Hematopoietic multipotent progenitor cell treated with erythropoietin and hydrocortisone succinate and interleukin-3 and kit ligand, for 4 days (in vitro differentiated cells): ENCODE data around the gene METTL15.
"Not testable (repeated sequence)": the region's sequence is repeated elsewhere in the genome, so short reads cannot be mapped to it uniquely, and the experiment has no call there.

ENCODE experiments used
- DNase-seq: peaks from one replicate; pipeline ENCODE4 v3.0.0-alpha.2; 2015

METTL15 gene

DNA sequence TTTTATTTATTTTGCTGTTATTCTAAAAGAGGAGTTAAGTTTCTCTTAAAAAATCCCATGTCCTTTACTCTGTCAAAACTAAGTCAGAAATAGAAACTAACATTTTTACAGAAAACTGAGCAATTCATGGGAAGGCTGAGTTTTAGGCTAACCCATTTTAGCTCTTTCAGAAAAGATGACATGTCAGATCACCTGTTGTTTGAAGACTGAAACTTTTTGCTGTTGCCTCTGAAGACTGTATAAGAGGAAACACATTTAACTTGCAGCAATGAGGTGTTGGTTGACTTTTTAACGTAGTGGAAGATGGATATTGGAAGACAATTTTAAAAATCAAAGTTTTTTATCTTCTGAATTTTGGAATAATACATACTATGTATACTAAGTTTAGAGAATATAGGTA, 115.4 kb downstream of the METTL15 start:
- no peak for DNase-seq

DNA sequence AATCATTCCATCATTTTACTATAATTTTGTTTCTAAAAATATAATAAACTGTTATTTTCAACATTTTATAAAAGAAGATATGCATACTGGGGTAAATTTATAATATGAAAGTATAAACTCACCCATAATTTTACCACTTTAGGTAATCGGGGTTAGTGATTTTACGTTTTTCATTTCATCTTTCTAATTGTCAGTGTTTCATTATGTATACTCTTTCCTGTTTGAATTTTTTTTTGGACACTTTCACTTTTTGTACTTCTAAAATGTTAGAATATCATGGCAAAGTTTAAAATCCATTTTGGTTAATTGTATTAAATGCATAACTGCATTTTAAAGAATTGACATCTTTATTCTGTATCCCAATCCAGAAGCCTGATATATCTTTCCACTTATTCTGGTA, 115.8 kb downstream of the METTL15 start:
- no peak for DNase-seq

DNA sequence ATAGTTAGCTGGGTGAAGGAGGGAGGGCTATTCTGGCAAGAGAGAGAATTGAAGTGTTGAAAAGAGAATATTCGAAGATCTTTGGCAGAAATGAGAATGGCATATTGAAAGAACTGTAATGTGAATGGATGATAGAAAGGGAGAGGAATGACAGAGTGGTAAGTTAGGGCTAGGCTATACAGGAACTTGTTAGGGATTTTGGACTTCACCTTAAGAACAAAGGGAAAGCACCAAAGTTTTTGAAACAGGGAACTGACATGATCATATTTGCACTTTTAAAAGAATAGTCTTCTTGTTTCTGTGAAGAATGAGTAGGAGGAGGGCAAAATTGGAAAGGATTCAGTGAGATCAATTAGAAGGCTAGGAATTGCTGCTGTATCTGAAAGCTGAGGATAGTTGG, 119.3 kb downstream of the METTL15 start:
- no peak for DNase-seq

DNA sequence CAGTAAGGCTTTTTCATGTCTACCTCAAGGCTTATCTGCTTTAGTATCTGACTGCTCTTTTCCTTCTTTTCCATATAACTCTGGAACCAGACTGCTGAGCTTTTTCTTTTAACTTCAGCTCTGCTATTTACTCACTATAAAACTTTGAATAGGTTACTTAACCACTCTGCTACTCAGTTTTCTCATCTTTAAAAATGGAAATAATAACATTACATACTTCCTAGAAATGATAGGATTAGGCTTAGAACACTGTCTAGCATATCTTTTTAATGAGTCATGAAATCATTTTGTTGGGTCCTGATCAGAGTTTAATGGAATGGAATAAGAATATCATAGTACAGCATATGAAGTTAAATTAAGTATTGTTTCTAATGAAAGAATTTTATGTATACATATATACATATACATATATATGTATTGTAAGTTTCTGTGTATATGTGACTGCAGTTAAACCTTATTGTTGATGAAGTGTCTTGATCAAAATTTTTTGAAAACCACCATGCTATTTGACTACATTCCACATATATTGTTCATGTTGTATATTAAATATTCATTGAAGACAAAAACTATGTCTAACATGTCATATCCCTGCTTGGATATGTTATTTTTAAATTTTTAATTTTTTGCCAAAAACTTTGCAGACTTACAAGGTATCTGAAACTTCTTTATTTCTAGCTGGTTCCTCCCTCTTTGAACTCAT, 120.2 kb downstream of the METTL15 start:
- no peak for DNase-seq

DNA sequence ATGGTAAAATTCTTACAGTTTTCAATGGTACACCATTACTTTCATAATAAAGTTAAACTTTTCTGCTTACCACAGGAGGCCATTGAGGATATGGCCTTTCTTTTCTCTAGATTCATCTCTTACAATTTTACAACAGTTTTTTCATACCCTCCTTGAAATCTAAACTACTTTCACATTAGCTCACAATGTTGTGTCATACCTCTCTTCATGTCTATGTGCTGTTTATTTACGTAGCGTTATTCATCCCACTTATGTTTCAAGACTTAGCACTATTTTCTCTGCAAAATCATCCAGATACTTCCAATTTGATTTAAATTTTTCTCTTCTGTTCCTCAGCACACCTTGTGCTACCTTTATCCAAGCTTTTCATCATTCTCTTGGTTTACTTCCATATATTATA, 123.3 kb downstream of the METTL15 start:
- no peak for DNase-seq

DNA sequence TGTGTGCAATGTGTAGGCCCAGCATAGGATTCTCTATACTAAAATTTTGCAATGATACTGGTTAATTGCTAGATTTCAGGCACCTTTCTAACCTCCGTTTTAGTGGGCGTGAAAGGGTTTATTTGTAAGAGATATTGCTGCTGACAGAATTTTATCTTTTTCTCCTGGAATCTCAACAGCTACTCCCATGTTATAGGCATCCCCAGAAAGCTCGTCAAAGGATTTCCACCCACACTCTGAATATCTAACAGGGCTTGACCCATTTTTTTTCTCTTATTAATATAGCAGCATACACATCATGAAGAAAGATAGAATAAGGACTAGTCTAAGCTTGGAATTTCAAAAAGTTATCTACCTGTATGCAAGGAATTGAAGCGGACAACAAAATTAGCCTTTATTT, 124.5 kb downstream of the METTL15 start:
- no peak for DNase-seq

DNA sequence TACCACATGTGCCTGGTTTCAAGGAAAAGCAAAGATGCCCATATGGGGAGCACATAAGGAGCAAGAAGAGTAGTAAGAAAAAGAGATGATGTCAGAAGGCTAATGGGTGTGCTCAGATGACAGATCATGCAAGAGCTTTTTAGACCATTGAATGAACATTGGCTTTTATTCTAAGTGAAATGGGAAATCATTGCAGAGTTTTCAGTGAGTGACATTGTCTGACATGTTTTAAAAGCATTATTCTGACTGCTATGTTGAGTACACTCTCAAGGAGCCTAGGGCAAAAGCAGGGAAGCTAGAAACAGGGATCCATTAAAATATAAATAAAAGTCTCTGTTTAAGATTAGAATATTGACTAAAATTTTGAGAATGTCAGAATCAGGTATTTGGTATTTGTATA, 133.6 kb downstream of the METTL15 start:
- no peak for DNase-seq

DNA sequence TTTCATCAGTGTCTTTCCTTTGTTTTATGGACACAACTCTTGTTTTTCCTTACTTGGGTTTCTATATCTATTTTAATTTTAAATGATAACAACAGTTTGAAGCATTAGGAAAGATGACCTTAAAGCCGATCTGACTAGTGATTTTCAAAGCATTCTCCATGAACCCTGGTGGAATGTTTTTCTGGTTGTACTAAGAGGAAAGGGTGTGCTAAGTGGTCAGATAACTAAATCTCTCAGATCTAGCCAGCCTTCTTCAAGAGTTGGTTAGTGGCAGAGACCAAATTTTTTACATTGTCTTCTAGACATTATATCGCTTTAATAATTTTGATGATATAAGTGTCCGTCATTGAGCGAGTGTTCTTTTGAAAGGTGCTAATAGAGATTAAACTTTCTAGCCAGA, 134.4 kb downstream of the METTL15 start:
- no peak for DNase-seq

DNA sequence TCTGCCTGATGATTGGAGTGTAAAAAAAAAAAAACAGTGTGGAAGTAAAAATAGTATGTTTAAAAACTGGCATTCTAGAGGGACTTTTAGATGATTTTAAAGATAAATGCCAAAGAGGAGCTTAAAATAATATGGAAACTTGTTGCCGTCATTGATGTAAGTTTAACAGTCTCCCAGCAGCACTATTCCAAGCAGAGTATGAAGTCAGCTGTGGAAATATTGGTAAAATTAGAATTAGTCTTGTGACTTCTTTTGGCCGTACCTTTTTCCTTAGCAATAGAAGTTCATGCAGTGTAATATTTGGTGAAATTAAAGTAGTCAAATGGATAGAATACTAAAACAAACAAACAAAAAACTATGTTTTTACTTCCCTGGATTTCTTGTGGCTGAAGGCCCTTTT, 134.9 kb downstream of the METTL15 start:
- no peak for DNase-seq

DNA sequence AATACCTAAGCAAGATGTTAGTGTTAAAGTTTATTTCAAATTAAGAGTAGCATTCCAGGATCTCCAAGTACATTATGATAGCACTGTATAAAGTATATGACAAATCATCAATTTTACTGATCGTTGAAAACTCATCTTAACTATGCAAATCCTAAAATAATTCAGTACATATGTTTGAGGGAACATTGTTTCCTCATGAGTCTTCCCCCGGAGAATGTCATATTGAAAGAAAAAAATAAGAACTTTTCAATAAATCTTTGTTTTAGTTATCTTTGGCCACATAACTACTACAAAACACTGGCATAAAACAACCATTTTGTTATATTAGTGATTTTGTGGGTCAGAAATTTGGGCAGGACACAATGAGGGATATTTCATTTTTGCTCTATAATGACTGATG, 135.4 kb downstream of the METTL15 start:
- no peak for DNase-seq

DNA sequence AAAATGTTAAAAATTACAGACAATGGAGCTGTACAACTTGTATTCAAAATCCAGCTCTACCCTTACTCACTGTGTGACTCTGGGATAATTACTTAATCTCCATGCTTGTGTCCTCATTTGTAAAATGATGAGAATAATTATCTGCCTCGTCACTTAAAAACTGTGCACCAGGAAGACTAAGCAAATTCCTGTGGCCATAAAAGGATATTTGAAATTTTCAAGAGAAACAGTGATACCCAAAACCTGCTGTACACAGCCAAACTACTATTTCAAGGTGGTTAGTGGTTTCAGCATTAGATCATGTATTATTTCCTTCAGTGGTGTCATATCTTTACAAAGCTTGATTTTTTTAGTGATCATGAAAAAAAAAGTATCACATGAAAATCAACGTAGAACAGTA, 136.9 kb downstream of the METTL15 start:
- no peak for DNase-seq

DNA sequence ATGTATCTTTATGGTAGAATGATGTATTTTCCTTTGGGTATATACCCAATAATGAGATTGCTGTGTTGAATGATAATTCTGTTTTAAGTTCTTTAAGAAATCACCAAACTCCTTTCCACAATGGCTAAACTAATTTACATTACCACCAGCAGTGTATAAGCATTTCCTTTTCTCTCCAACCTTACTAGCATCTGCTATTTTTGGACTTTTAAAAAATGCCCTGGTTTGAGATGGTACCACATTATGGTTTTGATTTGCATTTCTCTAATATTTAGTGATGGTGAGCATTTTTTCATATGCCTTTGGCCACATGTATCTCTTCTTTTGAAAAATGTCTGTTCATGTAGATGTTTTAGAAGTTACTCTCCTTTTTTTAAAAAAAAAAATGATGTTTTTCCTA, 142.0 kb downstream of the METTL15 start:
- DNase-seq, result no peak

DNA sequence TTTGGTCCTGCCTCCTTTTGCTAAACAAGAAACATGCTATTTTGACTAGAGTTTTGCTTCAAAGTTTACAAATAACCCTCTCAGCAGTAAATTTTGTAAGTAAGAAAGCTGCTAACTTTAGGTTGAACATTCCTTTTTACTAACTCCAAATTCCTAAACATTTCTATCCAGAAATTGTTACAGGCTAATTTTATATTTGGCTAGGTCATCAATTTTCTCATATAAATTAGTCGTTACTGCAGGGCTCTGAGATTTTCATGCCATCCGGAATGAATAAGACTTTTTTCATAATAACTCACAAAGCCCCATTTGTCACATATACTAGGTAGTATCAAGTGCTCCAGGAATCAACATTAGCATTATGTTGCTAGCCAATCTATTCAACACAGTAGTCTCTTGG, 143.1 kb downstream of the METTL15 start:
- no peak for DNase-seq

DNA sequence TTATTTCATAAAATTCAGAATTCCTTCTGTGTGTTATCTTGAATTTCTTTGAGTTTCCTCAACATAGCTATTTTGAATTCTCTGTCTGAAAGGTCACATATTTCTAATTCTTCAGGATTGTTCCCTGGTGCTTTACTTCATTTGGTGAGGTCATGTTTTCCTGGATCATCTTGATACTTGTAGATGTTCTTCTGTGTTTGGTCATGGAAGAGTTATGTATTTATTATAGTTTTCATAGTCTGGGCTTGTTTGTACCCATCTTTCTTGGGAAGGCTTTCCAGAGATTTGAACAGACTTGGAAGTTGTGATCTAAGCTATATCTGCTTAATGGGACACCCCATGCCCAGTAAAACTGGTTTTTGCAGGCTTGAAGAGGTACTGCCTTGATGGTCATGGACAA, 149.6 kb downstream of the METTL15 start:
- DNase-seq, result no peak

DNA sequence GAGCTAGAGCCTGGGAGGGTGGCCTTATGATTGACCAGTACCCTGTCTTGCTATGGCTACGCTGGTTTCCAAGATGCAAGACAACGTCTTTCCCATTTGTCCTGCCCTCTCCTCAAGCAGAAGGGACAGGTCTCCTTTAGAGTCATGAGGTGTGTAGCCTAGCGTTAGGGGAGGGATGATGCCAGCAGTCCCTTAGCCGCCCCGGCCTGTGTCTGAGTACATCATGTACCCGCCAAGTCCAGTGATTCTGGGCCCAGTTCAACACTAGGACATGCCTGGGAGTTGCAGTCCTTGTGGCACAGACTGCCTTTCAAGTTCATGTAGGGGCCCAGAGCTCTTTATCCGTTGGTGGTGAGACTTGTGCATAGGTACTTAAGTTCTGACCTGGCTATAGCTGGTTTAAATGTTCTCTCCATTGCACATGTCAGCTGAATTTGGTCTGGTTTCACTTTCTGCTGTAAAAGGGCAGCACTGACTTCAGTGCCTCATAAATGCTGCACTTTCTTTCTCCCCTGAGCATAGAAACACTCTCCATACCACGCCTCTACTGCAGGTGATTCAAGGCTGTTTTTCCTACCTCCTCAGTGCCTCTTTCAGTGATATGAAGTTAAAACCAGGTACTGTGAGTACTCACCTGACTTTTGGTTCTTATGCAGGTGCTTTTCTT, 151.1 kb downstream of the METTL15 start:
- DNase-seq, result no peak

DNA sequence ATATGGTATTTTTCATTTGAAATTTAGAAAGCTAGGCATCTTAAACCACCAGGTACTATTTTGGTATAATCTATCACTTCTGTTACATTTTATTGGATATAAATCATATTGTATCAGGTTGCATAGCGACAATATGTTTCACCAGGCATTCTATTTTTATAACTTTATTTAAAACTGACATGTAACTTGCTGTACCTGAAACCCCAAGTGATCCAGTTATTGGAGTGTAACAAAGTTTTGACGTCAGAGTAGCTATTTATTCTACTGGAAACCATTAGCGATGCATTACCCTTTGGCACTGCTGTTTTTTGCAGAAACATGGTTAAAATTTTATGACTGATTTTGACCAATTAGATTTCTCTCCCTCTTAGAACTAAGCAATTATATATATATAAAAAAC, 160.7 kb downstream of the METTL15 start:
- no peak for DNase-seq

DNA sequence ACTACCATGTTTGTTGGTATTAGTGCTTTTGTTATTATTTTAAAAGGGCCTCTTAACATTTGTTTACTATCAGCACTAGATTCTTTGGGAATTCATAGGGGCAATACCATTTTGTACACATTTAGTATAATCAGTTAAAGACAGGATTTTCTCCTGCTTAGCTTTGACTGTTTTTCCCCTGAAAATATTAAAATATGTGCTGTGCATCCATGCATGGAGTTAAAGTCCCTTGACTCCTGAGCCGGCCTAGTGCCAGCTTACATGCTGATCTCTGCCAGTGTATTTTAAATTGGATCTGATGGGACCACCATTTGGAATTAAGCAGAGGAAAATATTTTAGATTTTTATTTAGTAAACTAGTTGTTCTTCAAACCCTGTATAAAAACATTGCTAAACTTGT, 161.4 kb downstream of the METTL15 start:
- no peak for DNase-seq

DNA sequence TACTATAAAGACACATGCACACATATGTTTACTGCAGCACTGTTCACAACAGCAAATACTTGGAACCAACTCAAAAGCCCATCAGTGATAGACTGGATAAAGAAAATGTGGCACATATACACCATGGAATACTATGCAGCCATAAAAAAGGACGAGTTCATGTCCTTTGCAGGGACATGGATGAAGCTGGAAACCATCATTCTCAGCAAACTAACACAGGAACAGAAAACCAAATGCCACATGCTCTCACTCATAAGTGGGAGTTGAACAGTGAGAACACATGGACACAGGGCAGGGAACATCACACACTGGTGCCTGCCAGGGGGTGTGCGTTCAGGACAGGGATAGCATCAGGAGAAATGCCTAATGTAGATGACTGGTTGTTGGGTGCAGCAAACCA, 164.1 kb downstream of the METTL15 start:
- DNase-seq, result not testable (repeated sequence)

DNA sequence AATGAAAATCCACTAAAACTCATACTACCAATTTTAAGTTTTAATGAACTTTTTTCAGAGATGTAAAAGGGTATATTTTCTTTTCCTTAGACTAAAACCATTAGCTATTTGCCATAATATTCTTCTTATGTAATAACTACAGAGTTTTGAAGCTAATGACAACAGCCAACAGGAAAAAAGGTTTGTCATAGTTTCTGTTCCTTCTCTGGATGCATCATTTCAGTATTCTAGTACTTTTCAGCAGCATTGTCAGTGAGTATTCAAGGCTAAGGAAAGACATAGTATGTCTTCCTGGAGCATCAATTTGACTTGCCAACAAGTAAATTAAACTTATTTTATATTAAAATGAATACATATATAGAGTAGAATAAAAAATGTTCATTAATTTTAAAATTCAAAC, 166.0 kb downstream of the METTL15 start:
- no peak for DNase-seq

DNA sequence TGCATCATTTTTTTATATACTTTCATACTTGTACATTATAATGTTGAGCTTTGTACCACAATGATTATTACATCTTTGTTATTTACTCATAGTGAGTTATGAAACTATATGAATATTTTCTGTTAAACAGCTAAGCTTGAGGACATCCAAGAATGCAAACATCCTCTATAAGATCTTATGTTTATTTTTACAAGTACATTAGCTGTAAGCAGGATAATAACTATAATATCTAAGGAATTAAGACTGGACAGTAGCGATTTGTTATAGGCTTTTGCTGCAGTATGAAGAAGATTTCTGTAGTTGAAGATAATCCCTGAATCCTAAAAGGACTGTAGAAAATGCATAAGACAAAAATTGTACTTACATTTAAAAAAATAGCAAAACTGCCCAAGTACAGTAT, 176.0 kb downstream of the METTL15 start:
- no peak for DNase-seq

DNA sequence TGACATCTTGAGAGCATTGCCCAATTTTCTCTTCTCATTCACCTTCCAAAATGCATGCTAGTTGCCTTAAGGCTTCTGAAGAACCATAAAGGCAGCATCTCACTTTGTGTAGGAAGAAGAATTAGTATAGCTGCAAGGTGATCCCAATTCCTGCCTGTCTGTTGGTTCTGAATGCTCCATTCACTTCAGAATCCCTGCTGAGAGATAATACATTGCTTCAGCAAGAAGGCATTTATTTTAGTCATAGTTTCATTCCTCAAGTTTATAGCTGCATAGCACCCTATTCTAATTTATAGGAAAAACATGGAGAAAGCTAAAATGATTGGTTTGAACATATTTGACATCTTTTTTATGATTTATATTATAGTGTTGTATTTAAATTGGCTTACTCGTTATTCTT, 181.3 kb downstream of the METTL15 start:
- no peak for DNase-seq

DNA sequence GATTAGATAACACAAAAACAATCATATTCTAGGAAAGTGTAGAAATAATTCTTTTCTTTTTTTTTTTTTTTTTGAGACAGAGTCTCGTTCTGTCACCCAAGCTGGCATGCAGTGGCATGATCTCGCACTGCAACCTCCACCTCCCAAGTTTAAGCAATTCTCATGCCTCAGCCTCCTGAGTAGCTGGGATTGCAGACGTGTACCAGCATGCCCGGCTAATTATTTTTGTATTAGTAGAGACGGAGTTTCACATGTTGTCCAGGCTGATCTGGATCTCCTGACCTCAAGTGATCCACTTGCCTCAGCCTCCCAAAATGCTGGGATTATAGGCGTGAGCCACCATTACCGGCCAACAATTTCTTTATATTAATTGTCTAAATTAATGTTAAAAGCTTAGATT, 182.8 kb downstream of the METTL15 start:
- not testable (repeated sequence) for DNase-seq

DNA sequence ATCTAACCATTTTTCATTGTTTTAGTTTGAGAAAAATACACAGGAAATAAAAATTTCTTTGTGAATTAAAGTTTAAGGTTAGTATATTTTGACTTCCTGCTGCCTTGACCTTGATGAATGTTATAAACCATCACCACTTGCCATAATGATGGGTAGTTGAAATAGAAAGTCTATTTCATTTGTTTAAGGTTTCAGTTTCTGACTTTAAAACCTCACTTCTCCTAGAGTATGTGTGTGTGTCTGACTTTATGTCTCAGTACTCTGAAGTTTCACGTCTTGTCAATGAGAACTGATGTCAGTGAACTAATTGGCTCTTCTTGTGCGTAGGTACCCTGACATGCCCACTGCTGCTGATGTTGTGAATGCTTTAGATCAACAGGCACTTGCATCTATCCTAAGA, 188.2 kb downstream of the METTL15 start:
- no peak for DNase-seq

DNA sequence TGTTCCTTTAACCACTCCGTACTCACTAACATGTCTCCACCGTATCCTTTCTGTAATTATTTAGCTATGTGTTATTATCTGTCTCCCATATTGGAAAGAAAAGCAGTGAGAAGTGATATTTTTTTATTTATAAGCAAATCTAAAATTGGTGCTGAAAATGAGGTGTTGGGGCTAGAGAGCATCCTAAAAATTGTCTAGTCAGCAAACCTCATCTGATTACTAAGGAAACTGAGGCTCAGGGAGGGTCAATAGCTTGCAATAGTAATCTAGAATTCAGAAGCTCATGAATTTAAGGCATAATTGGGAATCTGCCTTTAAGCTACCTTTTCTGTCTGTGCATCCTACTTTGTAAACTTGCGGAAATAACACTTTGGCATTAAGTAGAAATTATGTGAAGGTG, 190.0 kb downstream of the METTL15 start:
- no peak for DNase-seq
